Dermis microvascular lymphatic vessel endothelial cell (primary cell): ENCODE measurements around the gene YAF2. TPM values are rescaled to one million over a fixed set of nuclear protein-coding genes. Genes with fewer than 3 reads are reported as not detected.
A peak's percentile ranks its signal among the peaks of the same experiment; 100 is the strongest.

Experiments used
- DNase-seq, 2 donors: peaks; one replicate each; pipeline versions ENCODE4 v3.0.0 to v3.0.0-alpha.2; 2010; ENCODE audit warnings: low read depth in 2 of 2
- total RNA-seq: library from RNA; depleted of rRNA; stranded (reverse); fragments of >200 nt; gene quantifications from 2 replicates; pipeline ENCODE4 v1.2.1, GENCODE V29; 2014

Gene YAF2
- total RNA-seq, 1 donor from 2014 or later, result 11.0 TPM

DNA sequence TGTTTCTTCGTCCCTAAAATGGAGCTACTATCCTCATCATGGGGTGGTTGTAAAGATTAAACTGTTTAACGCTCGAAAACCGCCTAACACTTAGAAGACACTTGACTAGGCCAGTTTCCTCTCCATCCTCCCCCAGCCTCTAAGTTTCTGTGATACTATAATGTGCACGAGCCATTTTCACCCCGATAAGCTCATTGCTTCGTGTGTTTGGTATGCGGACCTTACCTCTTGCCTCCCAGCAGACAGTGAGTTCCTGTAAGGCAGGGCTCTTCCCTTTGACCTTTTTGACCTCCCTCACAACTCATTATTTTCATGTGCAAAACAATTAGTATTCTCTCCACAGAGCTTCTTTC lies 92.9 kb downstream of the YAF2 start:
- DNase-seq, result no peak

DNA sequence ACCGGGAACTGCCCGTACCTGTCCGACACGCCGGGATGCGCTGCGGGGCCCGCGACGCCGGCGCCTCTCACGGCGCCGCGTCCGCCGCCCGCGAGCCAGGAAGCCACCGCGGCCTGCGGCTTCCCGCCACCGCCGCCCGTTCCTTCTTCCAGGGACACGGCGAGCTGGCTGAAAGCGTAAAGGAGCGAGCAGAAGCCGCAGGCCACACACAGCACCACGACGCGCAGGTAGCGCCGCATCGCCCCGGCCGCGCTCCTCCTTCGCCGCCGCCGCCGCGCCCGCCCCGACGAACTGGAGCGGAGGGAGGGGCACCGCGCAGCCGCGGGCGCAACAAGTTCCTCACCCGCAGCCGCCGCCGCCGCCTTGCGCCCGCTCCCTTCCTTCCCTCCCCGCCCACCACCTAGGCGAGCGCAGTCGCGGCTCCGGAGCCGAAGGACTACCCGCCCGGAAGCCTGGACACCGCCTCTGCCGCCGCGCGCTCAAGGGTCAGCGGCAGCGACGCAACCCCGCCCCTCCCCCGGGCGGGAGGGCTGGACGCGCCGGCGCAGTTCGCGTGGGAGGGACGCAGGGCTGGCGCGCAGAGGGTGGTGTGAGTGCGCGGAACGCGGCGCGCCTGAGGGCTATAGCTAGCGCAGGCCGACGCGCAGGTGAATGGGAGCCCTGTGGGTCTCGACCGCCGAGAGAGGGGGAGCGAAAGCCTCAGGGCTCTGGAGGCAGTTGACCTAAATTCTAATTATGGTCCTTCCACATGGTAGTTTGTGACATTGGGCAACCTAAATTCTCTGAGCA lies 93.4 kb downstream of the YAF2 start, which contains the start of gene GXYLT1:
GXYLT1 (minus strand) TSS at position 467 of the 789 bp plus-strand sequence; CDS start at position 239, 228 bp downstream.
- DNase-seq, result peak; percentile 64 to 95

DNA sequence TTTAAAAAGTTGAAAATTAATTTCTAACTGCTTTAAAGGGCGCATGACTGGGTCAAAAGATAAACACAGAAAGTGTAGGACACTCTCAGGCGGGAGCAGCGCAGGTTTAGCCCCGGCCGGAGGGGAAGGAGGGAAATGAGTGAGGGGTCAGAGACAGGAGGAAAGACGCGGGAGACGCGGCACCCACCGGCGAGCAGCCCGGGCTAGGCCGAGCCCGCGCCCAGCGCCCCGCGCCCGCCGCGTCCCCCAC lies 94.0 kb downstream of the YAF2 start:
- no peak for DNase-seq

DNA sequence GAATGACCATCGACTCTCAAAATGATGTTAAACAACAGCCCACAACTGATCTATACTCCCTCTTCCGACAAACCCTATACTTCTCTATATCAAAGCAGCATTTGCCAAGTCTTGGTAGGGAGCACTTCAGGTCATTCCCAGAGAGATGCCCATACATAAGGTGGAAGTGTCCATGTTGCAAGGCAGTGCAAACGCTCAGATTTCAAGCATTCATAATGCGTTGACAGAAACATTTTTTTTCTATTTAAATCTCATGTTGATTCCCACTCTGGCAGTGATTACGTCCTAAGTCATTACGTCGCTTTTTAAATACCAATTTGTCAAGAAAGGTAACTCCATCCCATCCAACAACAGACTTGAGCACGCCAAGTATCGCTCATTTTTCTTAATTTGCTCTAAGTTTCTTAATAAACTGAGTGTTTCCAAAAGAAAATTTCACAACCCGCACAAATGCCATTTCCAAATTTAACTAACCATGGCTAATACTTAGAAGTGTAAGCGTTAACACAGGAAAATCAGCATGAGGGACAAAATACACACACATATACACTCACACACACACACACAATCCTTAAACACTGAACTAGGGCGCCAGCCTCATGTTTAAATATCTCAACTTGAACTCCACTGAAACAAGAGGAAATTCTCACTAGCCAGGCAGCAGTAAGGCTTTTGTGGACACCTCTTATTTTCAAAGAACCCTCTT lies 94.4 kb downstream of the YAF2 start:
- DNase-seq, result peak in 1 of 2 donors; percentile 35

DNA sequence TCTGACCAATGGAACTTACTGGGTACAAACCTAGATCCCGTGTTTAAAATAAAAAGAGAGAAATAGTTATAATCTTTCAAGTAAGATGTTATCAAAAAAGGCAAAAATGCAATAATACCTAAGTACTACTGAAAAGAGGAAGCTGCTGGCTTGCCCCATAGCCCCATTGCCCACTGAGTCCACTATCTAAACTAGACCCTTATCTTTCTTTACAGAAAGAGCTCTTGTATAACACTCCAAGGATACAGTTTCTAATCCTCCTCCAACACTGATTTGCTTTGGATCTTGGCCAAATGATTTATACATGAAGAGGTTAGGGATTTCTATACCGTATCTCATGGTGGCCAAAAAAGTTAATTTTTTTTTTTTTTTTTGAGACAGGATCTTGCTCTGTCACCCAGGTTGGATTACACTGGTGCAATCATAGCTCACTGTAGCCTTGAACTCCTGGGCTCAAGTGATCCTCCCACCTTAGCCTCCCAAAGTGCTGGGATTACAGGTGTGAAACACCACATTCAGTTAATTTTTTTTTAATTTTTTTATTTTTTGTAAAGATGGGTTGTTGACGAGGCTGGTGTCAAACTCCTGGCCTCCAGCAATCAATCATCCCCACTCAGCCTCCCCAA lies 96.0 kb downstream of the YAF2 start:
- DNase-seq, result no peak

DNA sequence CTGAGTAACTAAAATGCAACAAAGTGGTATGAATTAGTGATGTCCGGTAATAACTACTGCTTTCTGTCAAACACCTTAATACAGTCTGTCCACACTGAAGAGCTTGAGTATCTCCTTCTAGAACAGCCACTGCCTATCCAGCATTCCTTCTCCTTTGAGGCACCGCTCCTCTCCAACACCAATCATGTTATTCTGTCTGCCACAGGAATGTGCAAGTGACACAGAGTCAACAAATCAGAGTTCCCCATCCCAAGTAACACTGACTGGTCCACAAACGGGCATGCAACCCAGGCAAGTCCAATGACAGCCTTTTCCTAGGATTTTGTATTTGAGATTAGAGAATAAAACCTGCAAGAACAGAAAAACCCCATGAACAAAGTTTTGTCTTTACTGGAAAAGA lies 97.1 kb downstream of the YAF2 start:
- DNase-seq, result peak in 1 of 2 donors; percentile 3

DNA sequence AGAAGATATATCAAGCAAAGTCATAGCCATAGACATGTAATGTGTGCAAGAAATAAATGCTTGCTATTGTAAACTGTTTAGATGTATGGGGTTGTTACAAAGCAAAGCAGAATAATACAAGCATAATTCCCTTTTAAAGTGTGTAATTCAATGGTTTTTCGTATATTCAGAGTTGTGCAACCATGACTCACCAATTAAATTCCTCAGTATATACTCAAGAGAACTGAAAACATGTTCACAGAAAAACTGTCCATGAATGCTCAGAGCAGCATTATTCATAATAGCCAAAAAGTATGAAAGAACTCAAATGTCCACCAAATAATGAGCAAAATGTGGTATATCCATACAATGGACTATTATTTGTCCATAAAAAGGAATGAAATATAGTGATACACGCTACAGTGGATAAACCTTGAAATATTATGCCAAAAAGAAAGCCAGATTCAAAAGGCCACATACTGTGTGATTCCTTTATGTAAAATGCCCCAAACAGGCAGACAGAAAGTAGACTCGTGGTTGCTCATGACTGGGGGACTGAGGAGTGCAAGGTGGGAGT lies 102.7 kb downstream of the YAF2 start:
- no peak for DNase-seq

DNA sequence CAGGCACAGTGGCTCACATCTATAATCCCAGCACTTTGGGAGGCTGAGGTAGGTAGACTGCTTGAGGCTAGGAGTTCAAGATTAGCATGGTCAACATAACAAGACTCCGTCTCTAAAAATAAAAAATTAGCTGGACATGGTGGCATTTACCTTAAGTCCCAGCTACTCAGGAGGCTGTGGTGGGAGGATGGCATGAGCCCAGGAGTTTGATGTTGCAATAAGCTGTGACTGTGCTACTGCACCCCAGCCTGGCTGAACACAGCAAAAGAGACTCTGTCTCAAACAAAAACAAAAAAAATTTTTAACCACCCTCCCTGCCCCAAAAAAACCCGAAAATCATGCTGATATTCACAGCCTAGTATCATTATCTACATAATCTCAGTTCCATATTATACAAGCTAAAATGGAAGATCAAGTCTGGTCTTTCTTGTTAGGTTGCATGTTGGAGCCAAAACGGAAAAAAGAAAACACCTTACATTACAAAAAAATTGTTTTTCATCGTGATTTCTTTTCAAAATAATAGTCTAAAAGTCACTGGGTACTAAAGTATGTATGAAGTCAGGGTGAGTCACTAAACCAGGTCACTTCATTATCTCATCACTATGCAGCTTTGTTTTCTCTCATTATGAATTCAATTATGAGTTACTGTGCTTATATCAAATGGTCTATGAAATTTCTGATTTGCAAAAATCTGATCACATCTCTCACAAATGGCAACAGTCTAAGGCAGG lies 107.2 kb downstream of the YAF2 start:
- DNase-seq, result peak in 1 of 2 donors; percentile 49

DNA sequence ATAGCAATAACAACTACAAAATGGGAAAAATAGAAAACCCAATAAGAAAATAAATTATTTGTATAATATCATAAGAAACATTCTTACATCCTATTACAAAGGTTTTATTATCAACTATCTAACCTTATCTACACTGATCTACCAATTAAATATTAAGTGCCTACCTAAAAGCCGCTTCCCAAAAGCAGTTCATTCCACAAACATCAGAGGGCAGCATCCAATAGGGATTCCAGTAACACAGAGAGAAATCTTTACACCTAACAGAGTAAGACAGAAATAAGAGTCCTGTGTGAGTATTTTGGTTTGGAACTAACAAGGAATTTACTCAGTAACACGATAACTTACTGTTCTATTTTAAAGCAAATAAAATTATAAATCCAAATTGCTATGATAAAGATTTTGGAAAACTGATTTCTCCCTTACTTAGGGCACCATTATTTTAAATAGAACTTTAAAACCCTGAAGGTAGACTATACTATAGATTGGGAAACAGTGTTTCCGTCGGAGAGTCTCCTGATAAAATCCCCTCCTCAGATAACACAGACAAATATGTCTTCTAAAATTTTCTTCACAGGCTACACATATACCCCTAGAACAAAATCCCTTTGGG lies 108.3 kb downstream of the YAF2 start:
- DNase-seq, result peak; percentile 76 to 81

DNA sequence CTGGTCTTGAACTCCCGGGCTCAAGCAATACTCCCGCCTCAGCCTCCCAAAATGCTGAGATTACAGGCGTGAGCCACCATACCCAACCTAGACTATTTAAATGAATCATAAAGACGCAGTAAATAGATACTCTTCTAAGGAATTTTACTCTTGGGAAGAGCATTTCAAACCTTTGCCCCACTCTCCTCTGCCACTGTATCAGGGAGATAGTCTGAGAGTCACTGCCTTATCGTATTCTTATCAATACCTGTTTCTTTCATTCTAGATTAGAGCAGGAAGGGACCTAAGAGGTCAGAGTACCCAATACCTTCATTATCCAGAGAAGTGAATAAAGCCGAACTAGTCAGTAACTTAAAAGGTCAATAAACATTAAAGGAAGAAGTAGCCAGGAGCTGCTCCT lies 109.2 kb downstream of the YAF2 start:
- no peak for DNase-seq

DNA sequence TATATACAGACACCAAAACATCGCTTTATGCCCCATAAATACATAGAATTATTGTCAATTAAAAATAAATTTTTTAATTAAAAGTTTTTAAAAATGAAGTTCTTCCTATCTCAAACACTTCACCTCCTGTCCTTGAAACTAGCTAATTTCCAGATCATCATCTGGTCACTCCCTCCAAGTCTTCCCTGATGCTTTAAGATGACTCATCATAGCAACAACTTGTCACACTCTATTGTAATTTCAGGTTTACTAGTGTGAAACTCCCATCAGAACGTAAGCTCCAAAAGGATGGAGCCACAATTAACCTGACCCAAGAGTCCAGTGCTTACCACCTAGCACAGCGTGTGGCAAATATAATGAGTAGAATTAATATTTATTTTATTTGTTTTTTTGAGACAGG lies 109.7 kb downstream of the YAF2 start:
- DNase-seq, result peak in 1 of 2 donors; percentile 29

DNA sequence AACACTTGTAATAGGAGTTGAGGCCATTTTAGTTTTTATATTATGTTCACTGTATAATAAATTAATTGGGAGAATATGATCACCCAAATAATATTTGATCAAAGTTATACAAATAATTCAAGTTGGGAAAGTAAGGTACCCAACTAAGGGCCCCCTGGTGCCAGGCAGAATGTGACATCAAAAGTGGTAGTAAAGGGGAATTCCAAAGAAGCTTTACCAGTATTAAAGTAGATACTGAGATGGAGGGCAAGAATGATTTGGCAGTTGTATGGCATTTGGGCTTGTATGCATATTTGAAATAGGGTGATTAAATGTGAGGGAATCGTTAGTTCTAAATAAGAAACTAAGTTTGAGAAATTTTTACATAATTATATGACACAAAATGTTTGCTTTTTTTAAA lies 111.1 kb downstream of the YAF2 start:
- DNase-seq, result no peak

DNA sequence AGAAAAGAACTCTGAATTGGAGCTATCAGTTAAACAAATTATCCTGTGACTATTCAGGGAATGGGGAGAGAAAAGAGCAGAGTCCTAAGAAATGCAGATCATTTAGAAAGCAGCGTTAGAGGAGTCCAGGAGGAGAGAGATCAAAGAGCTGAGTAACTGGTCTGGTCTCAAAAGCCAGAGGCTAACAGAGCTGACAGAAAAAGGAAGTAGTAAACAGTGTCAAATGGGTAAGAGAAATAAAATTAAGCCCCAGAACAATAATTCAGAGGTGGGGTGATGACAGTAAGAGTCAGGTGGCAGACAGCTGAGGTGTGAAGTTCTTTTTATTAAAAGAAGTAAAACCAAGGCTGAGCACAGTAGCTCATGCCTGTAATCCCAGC lies 112.7 kb downstream of the YAF2 start:
- no peak for DNase-seq

DNA sequence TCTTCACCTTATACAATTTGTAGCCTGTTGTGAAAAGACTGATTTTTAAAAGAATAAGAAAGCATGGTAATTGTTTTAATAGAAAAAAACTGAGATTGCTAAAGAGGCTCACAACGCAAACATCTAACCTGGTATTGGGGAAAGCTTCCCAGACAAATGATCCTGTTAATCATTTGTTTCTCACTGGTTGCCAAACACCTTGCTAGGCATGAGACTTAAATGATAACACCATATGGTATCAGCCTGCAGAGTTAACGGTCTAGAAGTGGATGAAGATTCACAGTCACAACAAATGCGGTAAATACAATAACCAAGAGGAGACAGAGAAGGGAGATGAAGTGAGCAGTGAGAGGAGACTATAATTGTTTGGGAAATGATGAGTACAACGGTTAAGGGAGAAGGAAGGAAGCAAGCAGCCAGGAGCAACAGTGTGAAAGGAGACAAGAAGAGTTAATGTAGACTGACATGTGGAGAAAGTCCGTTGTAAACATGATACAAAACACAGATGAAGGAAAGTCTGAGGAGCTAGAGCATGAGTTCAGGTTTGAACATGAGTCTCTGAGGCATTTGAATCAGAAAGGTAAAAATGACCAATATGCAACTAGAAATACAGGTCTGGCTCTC lies 113.2 kb downstream of the YAF2 start:
- peak in 1 of 2 donors; percentile 4 for DNase-seq

DNA sequence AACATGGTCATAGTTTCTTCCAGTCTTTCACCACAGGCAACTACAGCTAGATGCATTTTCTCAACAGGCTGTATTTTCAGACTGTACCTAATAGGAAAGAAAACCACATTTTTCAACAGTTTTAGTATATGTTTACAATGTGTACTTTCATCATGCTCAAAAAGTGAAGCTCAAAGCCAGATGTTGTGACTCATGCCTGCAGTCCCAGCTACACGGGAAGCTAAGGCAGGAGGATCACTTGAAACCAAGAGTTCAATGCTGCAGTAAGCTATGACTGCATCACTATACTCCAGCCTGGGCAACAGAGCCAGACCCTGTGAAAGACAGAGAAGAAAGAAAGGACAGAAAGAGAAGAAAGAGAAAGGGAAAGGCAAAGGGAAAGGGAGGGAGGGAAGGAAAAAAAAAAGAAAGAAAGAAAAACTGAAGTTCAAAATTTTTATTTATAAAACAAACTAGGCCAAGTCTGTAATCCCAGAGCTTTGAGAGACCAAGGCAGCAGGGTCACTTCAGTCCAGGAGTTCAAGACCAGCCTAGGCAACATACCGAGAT lies 118.9 kb downstream of the YAF2 start:
- peak in 1 of 2 donors; percentile 38 for DNase-seq

DNA sequence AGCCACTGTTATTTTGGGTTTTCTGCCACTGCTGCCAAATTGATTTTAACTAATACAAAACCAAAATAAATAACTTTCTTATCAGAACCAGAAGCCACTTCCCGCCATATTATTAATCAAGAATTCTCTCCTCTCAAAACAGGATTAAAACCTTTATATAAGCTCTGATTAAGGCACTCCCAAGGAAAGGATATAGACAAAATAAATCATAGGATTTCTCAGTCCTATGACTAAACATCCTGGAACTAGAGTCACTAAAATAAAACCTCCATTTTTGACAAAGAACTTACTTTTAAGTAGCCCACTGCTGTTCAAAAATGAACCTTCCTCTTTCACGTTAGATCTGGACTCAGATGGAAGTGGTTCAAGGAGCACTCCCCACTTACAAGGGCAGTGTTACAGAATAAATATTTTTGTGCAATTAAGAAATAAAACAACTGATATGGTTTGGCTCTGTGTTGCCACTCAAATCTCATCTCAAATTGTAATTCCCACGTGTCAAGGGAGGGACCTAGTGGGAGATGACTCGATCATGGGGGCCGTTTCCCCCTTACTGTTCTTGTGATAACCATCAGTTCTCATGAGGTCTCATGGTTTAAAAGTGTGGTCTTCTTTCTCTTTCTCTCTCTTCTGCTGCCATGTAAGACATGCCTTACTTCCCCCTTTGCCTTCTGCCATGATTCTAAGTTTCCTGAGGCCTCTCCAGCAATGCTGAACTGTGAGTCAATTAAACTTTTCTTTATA lies 119.7 kb downstream of the YAF2 start:
- DNase-seq, result no peak

DNA sequence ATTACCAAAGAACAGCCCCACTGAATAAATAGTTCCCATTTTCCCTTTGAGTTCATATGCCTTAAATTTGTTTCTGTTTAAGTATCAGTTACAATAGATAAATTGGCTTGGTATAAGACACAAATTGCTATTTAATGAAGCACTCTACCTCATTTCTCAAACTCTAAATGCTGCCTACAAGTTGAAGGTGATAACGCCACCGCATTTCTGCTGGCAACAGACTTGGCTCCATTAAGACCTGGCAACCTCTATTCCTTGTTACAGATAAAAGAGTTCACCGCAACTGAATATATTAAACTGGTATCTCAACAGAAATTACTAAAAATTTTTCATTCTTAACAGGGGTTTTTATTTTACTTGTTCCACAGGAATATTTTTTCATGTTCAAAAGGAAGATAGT lies 129.0 kb downstream of the YAF2 start:
- DNase-seq, result no peak
